Endothelial cell of umbilical vein (primary cell): ENCODE results near the gene EMX1. TPM values are rescaled to one million over a fixed set of nuclear protein-coding genes. Genes with fewer than 3 reads are reported as not detected.

ENCODE experiments used
- BruUV-seq: library from RNA; stranded (reverse); fragments of 400-500 nt; replicated peaks from 2 replicates; lab custom pipeline; 2021; lab: Mats Ljungman, UMichigan
- CTCF ChIA-PET: fragments of 300-600, 350-600 bp; sonication (Branson Sonifier 250); formaldehyde crosslinking; loops from one replicate; lab custom pipeline; 2021; ENCODE audit warnings: antibody characterized with exemption, inconsistent platforms; lab: Charles Lee
- POLR2A ChIA-PET: fragments of 300-600, 350-600 bp; sonication (Branson Sonifier 250); formaldehyde crosslinking; loops from one replicate; lab custom pipeline; 2021; ENCODE audit warnings: antibody characterized with exemption, inconsistent platforms; lab: Charles Lee
- DNase-seq: peaks from one replicate; pipeline ENCODE4 v3.0.0-alpha.2; 2011; ENCODE audit warnings: low read depth, low spot score
- FAIRE-seq: peaks from 2 replicates; lab custom pipeline; 2011; peaks lifted over from hg19 to GRCh38; lab: Jason Lieb, UNC
- H2AFZ ChIP-seq: 2 replicates; pipeline ENCODE4 v1.6.0; 2012; ENCODE audit warnings: low read depth, low read length, control low read depth, inconsistent platforms
- H3K27ac ChIP-seq: 2 replicates; pipeline ENCODE4 v1.5.1; 2011; ENCODE audit warnings: low read depth, mild to moderate bottlenecking, control low read depth, low read length, moderate library complexity; ENCODE audit not compliant: insufficient read depth
- H3K27me3 ChIP-seq, 2 experiments: 2 replicates each; pipeline versions ENCODE4 v1.6.0 to v1.6.1; 2011; ENCODE audit warnings: low read length in 2 of 2, mixed read lengths in 1 of 2; ENCODE audit not compliant: control insufficient read depth in 2 of 2, insufficient read depth in 2 of 2
- H3K36me3 ChIP-seq, 2 experiments: 2 replicates in 1 of 2; 3 replicates in 1 of 2; pipeline ENCODE4 v1.5.1; 2011; ENCODE audit warnings: low read length in 2 of 2, mild to moderate bottlenecking in 1 of 2, moderate library complexity in 1 of 2; ENCODE audit not compliant: control insufficient read depth in 2 of 2, insufficient read depth in 2 of 2; ENCODE audit errors: extremely low read depth in 1 of 2
- H3K4me1 ChIP-seq: 3 replicates; pipeline ENCODE4 v1.5.1; 2011; ENCODE audit warnings: mild to moderate bottlenecking, low read length; ENCODE audit not compliant: control insufficient read depth, insufficient read depth; ENCODE audit errors: extremely low read depth
- H3K4me2 ChIP-seq: 2 replicates; pipeline ENCODE4 v1.6.1; 2011; ENCODE audit warnings: low read length, control low read depth, mixed read lengths; ENCODE audit not compliant: insufficient read depth
- H3K4me3 ChIP-seq, 3 experiments: fragments of 200-600 bp in 1 of 3; sonication (generic), shearing (Covaris generic) in 1 of 3; replicated peaks in 1 of 3; 2 replicates each; pipeline ENCODE4 v1.5.1; 2011 to 2016; ENCODE audit warnings: control low read depth in 3 of 3, low read length in 3 of 3, mild to moderate bottlenecking in 2 of 3, inconsistent platforms in 1 of 3, low read depth in 1 of 3, moderate library complexity in 1 of 3; ENCODE audit not compliant: insufficient read depth in 1 of 3
- H3K79me2 ChIP-seq: 2 replicates; pipeline ENCODE4 v1.6.0; 2012; ENCODE audit warnings: low read length, inconsistent platforms; ENCODE audit not compliant: control insufficient read depth, insufficient read depth
- H3K9ac ChIP-seq: replicated peaks from 2 replicates; pipeline ENCODE3; 2011; ENCODE audit warnings: low read length, control low read depth; ENCODE audit not compliant: insufficient read depth; ENCODE audit errors: extremely low read depth
- H3K9me1 ChIP-seq: replicated peaks from 3 replicates; pipeline ENCODE4 v1.6.0; 2011; ENCODE audit warnings: mild to moderate bottlenecking, low read length; ENCODE audit not compliant: control insufficient read depth, insufficient read depth; ENCODE audit errors: extremely low read depth
- H3K9me3 ChIP-seq: replicated peaks from 2 replicates; pipeline ENCODE4 v1.5.1; 2012; ENCODE audit warnings: low read length, inconsistent platforms; ENCODE audit not compliant: control insufficient read depth, insufficient read depth
- H4K20me1 ChIP-seq: replicated peaks from 2 replicates; pipeline ENCODE3; 2011; ENCODE audit warnings: mild to moderate bottlenecking, low read length; ENCODE audit not compliant: control insufficient read depth, insufficient read depth; ENCODE audit errors: extremely low read depth
- EZH2 ChIP-seq: IDR thresholded peaks from 2 replicates; pipeline ENCODE4 v1.6.1; 2012; ENCODE audit warnings: borderline replicate concordance, low read depth, mild to moderate bottlenecking, moderate library complexity, low read length, inconsistent platforms; ENCODE audit not compliant: severe bottlenecking
- FOS ChIP-seq: IDR thresholded peaks from 2 replicates; pipeline ENCODE4 v1.6.1; 2011; ENCODE audit warnings: mild to moderate bottlenecking, low read length, moderate library complexity, borderline replicate concordance; ENCODE audit not compliant: insufficient read depth
- MYC ChIP-seq: IDR thresholded peaks from one replicate; pipeline ENCODE4 v1.6.1; 2011; ENCODE audit warnings: mild to moderate bottlenecking, low read depth, low read length
- POLR2A ChIP-seq: IDR thresholded peaks from 2 replicates; pipeline ENCODE4 v1.6.1; 2012; ENCODE audit warnings: low read depth, mild to moderate bottlenecking, control low read depth, low read length
- dilution Hi-C: fragments of 300-500 bp; cut with MboI; formaldehyde crosslinking; loops from one replicate; pipeline ENCODE4 v1.15.0; 2019; ENCODE audit warnings: low sequenced_read_pairs; ENCODE audit not compliant: extremely low pct_ligation_motif_present
- intact Hi-C: fragments of 100-400 bp; cut with micrococcal nuclease; formaldehyde crosslinking; loops from one replicate; pipeline ENCODE4 v1.10.0; 2022
- polyA plus RNA-seq, 4 experiments: library from polyadenylated mRNA; depleted of rRNA in 3 of 4; stranded (reverse) in 3 of 4; unstranded in 1 of 4; fragments of >200 nt; gene quantifications; 2 replicates each; pipeline versions ENCODE4 v1.2.1 to v1.2.3, GENCODE V29; 2011 to 2012; ENCODE audit warnings: missing spikeins in 1 of 4
- total RNA-seq: library from RNA; stranded (reverse); gene quantifications from 2 replicates; pipeline ENCODE4 v1.2.3, GENCODE V29; 2021
- TF ChIP-seq, protein P1 (sequence below), 2 donors: IDR thresholded peaks; 1 replicate in 1 of 2; 2 replicates in 1 of 2; pipeline ENCODE4 v1.5.1; 2011; ENCODE audit warnings: low read length in 2 of 2, mild to moderate bottlenecking in 2 of 2, moderate library complexity in 2 of 2, control low read depth in 1 of 2, inconsistent platforms in 1 of 2, low read depth in 1 of 2; ENCODE audit not compliant: insufficient read depth in 1 of 2; ENCODE audit errors: extremely low read depth in 1 of 2
- TF ChIP-seq, protein P2 (sequence below): IDR thresholded peaks from 2 replicates; pipeline ENCODE4 v1.6.1; 2011; ENCODE audit not compliant: insufficient read depth, insufficient read length

The EMX1 gene
- total and polyA plus RNA-seq, 2 donors (not counting 3 experiments of a cell fraction or from before 2014, with no cell fraction given): not detected

DNA sequence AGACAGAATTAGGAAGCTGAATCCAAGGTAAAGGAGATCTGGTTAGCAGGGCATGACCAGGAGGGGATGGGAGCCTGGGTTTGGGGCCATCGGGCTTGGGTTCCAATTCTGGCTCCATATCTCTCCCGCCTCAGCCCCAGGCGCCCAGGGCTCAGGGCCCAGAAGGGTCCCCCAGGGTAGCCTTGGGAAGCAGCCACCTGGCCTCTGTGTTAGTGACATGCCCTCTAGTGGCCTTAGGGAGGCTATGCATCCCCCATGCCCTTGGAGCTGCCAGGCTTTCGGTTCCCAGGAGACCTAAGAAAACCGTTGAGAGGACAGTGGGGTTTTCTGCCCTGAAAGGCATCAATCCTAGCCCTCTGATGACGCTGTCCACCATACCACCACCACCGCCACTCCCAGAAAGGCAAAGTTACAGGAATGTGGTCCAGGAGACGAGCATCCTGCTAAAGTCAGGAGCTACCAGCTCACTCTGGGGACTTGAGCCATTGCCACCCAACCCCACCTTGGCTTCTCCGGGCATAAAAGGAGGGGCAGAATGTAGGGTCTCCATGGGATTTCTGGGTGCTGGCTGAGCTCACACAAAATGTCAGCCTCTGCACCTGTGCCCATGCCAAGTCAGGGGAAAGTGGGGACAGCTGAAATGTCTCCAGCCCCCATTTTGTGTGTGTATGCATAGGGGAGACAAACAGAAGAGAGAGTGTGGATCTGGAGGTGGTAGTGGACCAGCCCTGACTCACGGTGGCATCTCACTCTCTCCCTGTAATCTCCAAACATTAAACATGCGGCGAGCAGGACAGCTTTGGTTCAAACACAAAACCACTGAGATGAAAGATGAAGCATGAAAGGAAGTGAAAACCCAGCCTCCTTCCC is 56.5 kb downstream of the EMX1 start:
- FAIRE-seq (peak; percentile 86), DNase-seq (peak; percentile 46)
- Histone ChIP-seq H4K20me1 (no peaks in the 10 kb centered on the region), H3K9ac (no peak overlapping the region), H3K9me1 (no peaks in the 10 kb centered on the region), H3K4me3 (no peak overlapping the region), H3K9me3 (no peaks in the 10 kb centered on the region), H3K27ac (no peak overlapping the region), H3K4me1 (no peaks in the 10 kb centered on the region), H3K36me3 (no peaks in the 10 kb centered on the region), H3K27me3 (no peaks in the 10 kb centered on the region), H3K4me2 (no peak overlapping the region), H3K79me2 (no peaks in the 10 kb centered on the region), H2AFZ (no peak overlapping the region)
- no TSS peak for BruUV-seq
- intact Hi-C loops: loop anchor here (1.0 kb wide), 1 partner anchor 82 kb away; no protein-coding TSS in a partner anchor
- dilution Hi-C loops: no loop called here
- ChIA-PET CTCF (interaction anchor here (0.5 to 4.8 kb wide), 46 partner anchors 8 to 716 kb away, joined by 3 to 178 read pairs (median 4); partner anchors contain the start of genes CCT7, EMX1 and SPR), POLR2A (no interaction called here)
- TF ChIP-seq EZH2 (no peak), MYC (no peak)
- TF ChIP-seq, protein P1, sequence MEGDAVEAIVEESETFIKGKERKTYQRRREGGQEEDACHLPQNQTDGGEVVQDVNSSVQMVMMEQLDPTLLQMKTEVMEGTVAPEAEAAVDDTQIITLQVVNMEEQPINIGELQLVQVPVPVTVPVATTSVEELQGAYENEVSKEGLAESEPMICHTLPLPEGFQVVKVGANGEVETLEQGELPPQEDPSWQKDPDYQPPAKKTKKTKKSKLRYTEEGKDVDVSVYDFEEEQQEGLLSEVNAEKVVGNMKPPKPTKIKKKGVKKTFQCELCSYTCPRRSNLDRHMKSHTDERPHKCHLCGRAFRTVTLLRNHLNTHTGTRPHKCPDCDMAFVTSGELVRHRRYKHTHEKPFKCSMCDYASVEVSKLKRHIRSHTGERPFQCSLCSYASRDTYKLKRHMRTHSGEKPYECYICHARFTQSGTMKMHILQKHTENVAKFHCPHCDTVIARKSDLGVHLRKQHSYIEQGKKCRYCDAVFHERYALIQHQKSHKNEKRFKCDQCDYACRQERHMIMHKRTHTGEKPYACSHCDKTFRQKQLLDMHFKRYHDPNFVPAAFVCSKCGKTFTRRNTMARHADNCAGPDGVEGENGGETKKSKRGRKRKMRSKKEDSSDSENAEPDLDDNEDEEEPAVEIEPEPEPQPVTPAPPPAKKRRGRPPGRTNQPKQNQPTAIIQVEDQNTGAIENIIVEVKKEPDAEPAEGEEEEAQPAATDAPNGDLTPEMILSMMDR (IDR thresholded peaks at IDR 0.05; ENCODE audit: extremely low read depth in 1 of 2, insufficient read depth in 1 of 2, low read depth in 1 of 2, low read length in 2 of 2): peak; percentile 80 to 92

DNA sequence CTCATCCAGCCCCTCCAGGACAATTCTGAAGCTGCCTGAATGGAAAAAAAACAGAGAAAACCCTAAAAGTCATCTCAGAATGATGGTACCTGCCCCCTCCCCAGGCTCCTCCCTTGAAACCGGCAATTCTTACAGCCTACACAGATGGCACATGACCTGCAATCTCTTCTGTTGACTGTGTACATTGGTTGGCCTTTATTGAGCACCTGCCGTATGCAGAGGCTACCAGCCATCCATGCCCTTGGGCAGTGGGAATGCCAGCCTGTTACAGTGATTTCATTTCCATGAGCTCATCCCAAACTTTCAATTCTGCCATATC is 57.1 kb downstream of the EMX1 start:
- no peaks in the 10 kb centered on the region for H3K9me1 ChIP-seq
- H3K9ac ChIP-seq: no peak overlapping the region
- H4K20me1 ChIP-seq: no peaks in the 10 kb centered on the region
- FAIRE-seq (no peak), DNase-seq (no peak)
- H3K4me3 ChIP-seq: no peak overlapping the region
- H3K4me2 ChIP-seq: no peak overlapping the region
- H3K36me3 ChIP-seq: no peaks in the 10 kb centered on the region
- CTCF ChIA-PET: interaction anchor here (0.7 to 4.8 kb wide), 36 partner anchors 9 to 259 kb away, joined by 3 to 178 read pairs (median 5); partner anchors contain the start of genes CCT7, EMX1 and SPR
- POLR2A ChIA-PET: no interaction called here
- no peak overlapping the region for H3K27ac ChIP-seq
- H3K27me3 ChIP-seq: no peaks in the 10 kb centered on the region
- no TSS peak for BruUV-seq
- intact Hi-C loops: no loop called here
- TF ChIP-seq, protein P2, sequence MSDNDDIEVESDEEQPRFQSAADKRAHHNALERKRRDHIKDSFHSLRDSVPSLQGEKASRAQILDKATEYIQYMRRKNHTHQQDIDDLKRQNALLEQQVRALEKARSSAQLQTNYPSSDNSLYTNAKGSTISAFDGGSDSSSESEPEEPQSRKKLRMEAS: no peak
- TF ChIP-seq, protein P1 (IDR thresholded peaks at IDR 0.05; ENCODE audit: extremely low read depth in 1 of 2, insufficient read depth in 1 of 2, low read depth in 1 of 2, low read length in 2 of 2): no peak
- TF ChIP-seq EZH2 (no peak), POLR2A (no peak), FOS (no peak), MYC (no peak)
- H3K9me3 ChIP-seq: no peaks in the 10 kb centered on the region
- dilution Hi-C loops: no loop called here
- H3K79me2 ChIP-seq: no peaks in the 10 kb centered on the region
- no peaks in the 10 kb centered on the region for H3K4me1 ChIP-seq
- no peak overlapping the region for H2AFZ ChIP-seq
